Erythroblast (primary cell): ENCODE results near the gene ANKRD10.

Experiments used
- DNase-seq, 2 experiments: peaks; one replicate each; lab custom pipeline; 2025; lab: John Stamatoyannopoulos, UW
- GATA1 ChIP-seq: IDR thresholded peaks from 2 replicates; pipeline ENCODE4 v1.6.1; 2011; ENCODE audit warnings: low read depth, mild to moderate bottlenecking, control low read depth, low read length, moderate library complexity
- POLR2A ChIP-seq: IDR thresholded peaks from 2 replicates; pipeline ENCODE4 v1.6.1; 2011; ENCODE audit warnings: mild to moderate bottlenecking, low read length

The ANKRD10 gene

DNA sequence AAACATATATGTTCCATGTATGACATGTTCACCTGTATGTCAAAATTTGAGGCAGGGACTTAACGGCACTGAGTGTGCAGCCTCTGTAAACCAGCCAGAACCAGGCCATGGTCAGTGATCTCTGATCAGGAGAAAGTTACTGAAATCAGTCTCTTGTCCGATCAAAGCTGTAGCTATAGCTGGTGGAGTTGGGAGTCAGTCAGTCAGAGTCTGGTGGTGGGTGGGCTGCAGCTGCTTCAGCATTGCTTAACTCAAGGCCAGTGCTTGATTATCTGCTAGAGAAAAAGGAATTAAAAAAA lies 78.3 kb downstream of the ANKRD10 start:
- DNase-seq, result no peak
- TF ChIP-seq POLR2A (no peak), GATA1 (no peak)

- TF ChIP-seq GATA1 (no peak), POLR2A (no peak)
- DNase-seq, result no peak
Measured at GRCh38 chr13:110835721-110836604, 78.9 kb downstream of the ANKRD10 start.

- no peak for TF ChIP-seq POLR2A
- no peak for TF ChIP-seq GATA1
- DNase-seq, result no peak
Measured at GRCh38 chr13:110834572-110834971, 80.3 kb downstream of the ANKRD10 start.

DNA sequence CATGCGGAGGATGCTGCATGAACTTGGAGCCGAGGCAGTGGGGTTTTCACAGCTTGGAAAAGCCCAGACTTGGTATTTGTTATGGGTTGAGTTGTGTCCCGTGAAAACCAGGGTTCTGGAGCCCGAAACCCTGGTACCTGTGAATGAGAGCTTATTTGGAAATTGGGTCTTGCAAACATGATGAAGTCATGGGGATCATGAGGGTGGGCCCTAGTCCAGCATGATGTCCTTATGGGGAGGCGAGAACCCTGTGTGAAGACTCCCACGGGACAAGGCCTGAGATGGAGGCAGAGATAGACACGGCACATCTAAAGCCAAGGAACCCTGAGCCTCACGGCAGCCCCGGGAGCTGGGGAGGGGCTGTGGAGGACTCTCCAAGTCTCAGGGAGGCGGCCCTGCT lies 82.3 kb downstream of the ANKRD10 start:
- TF ChIP-seq GATA1, result no peak
- TF ChIP-seq POLR2A, result no peak
- no peak for DNase-seq

DNA sequence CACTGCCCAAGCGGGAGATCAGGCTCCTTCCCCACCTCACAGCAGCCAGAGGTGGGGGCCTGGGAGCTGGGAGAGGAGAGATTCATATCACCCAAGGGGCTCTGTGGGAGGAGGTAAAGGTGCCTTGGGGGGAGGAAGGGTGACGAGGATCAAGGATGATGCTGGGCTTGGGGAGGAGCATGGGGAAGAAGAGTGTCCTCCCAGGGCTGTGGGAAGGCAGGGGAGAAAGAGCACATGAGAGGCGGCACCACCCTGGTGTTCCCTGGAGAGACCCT lies 82.7 kb downstream of the ANKRD10 start:
- DNase-seq, result no peak
- no peak for TF ChIP-seq GATA1
- no peak for TF ChIP-seq POLR2A

DNA sequence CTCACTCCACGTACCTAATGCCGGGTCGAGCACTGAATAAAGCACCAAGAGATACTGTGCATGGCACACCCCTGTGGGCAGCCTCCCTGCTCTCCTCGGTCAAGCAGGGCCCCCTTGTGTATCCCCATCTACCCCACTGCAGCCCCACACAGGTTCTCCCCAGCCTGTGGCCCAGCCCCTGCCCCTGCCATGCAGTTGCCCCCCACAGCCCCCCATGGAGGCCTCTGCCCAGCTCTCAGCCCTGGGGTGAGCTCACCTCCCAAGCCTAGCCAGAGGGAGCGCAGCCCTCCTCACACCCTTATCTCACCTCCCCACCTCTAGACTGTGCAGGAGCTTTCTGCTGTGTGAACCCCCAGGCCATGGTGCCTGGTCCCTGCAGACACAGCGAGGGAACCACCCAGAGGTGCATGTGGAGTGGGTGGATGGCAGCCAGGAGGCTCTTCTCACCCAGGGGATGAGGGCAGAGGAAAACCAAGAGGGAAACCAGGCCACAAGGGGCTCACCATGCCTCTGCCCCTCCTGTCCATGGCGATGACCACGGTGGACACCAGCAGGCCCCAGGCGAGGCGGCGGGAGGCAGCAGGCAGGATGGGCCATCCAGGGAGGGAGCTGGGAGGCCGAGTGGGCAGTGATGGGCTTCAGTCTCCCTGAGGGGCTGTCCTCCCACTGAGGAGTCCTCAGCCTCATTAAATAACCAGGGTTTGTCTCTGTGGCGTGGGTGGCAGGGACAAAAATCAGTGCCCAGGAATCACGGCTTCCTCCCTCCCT lies 83.2 kb downstream of the ANKRD10 start:
- DNase-seq, result no peak
- no peak for TF ChIP-seq GATA1
- TF ChIP-seq POLR2A, result no peak

GRCh38 chr13:110830800-110831371 lies 84.0 kb downstream of the ANKRD10 start:
- TF ChIP-seq GATA1 (no peak), POLR2A (no peak)
- DNase-seq, result no peak

DNA sequence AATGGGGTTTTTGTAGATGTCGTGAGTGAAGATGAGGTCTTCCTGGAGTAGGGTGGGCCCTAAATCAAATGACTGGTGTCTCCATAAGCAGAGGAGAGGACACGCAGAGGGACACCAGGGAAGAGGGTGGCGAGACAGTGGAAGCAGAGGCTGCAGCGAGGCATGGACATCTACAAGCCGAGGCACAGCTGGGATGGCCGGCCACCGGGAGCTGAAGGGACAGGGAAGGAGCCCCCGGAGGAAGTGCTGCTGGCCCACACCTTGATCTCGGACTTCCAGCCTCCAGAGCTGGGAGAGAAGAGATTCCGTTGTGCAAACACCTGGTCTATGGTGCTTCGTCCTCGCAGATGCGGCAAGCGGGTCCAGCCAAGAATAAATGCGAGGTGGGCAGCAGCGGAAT lies 84.5 kb downstream of the ANKRD10 start:
- DNase-seq, result no peak

DNA sequence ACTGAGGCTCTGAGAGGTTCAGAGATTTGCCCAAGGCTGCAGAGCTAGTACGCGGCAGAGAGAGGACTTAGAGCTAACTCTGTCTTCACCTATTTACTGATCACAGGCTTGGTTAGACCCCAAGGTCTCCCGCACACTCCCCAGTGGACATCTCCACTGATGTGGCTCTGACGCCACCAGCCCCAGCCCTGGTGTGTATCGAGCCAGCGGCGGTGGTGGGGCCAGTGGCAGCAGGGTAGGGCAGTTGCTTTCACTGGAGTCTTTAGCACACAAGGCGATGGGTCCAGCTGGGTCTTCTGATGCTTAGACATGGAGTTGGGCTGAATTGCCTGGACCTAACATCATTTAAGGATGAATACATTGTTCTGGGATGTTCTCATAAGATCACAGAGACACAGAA lies 85.4 kb downstream of the ANKRD10 start:
- no peak for TF ChIP-seq GATA1
- TF ChIP-seq POLR2A, result no peak

More for the DNA sequence above, 84.5 kb downstream of the ANKRD10 start:
- TF ChIP-seq GATA1 (no peak), POLR2A (no peak)

DNA sequence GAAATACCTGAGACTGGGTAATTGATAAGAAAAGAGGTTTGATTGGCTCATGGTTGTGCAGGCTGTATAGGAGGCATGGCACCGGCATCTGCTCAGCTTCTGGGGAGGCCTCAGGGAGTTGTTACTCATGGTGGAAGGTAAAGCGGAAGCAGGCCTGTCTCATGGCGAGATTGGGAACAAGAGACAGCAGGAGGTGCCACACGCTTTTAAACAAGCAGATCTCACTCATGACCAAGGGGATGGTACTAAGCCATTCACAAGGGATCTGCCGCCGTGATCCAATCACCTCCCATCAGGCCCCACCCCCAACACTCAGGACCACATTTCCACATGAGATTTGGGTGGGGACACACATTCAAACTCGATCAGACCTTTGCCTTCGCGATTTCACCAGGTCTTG lies 86.2 kb downstream of the ANKRD10 start:
- no peak for DNase-seq
- TF ChIP-seq POLR2A, result no peak
- TF ChIP-seq GATA1, result no peak

More for the DNA sequence above, 85.4 kb downstream of the ANKRD10 start:
- no peak for DNase-seq
